GM18861 (cell line): ENCODE measurements around the gene EXOC4.
"Not testable (repeated sequence)": the region's sequence is repeated elsewhere in the genome, so short reads cannot be mapped to it uniquely, and the experiment has no call there.

Experiments used
- ATAC-seq: cut with Tn5 transposase; IDR thresholded peaks from one replicate; pipeline ENCODE4 v1.9.1; 2021; ENCODE audit not compliant: unreplicated experiment

Gene EXOC4

GRCh38 chr7:133906553-133906952 lies 653.7 kb downstream of the EXOC4 start:
- ATAC-seq, result not testable (repeated sequence)

- no peak for ATAC-seq
Measured at GRCh38 chr7:133910761-133911160, 657.9 kb downstream of the EXOC4 start.

GRCh38 chr7:133911724-133912123 lies 658.8 kb downstream of the EXOC4 start:
- ATAC-seq, result no peak

- ATAC-seq, result no peak
Measured at GRCh38 chr7:133912916-133913697, 660.2 kb downstream of the EXOC4 start.

GRCh38 chr7:133916621-133917020 lies 663.7 kb downstream of the EXOC4 start:
- no peak for ATAC-seq

GRCh38 chr7:133919810-133920209 lies 666.9 kb downstream of the EXOC4 start:
- no peak for ATAC-seq

GRCh38 chr7:133921635-133922182 lies 668.8 kb downstream of the EXOC4 start:
- no peak for ATAC-seq

- ATAC-seq, result no peak
Measured at GRCh38 chr7:133923974-133924373, 671.1 kb downstream of the EXOC4 start.

GRCh38 chr7:133931053-133931452 lies 678.2 kb downstream of the EXOC4 start:
- no peak for ATAC-seq

- ATAC-seq, result no peak
Measured at GRCh38 chr7:133932591-133932990, 679.7 kb downstream of the EXOC4 start.

- ATAC-seq, result no peak
Measured at GRCh38 chr7:133934262-133934976, 681.5 kb downstream of the EXOC4 start.

GRCh38 chr7:133934977-133935330 lies 682.1 kb downstream of the EXOC4 start:
- no peak for ATAC-seq

GRCh38 chr7:133936074-133936473 lies 683.2 kb downstream of the EXOC4 start:
- no peak for ATAC-seq

GRCh38 chr7:133937786-133938185 lies 684.9 kb downstream of the EXOC4 start:
- no peak for ATAC-seq

GRCh38 chr7:133940368-133940767 lies 687.5 kb downstream of the EXOC4 start:
- ATAC-seq, result no peak

GRCh38 chr7:133941496-133941895 lies 688.6 kb downstream of the EXOC4 start:
- ATAC-seq, result no peak

GRCh38 chr7:133945497-133945896 lies 692.6 kb downstream of the EXOC4 start:
- no peak for ATAC-seq

- ATAC-seq, result no peak
Measured at GRCh38 chr7:133947458-133948254, 694.8 kb downstream of the EXOC4 start.

GRCh38 chr7:133948588-133948987 lies 695.7 kb downstream of the EXOC4 start:
- no peak for ATAC-seq

- no peak for ATAC-seq
Measured at GRCh38 chr7:133950855-133951254, 698.0 kb downstream of the EXOC4 start.

- ATAC-seq, result no peak
Measured at GRCh38 chr7:133955208-133955607, 702.3 kb downstream of the EXOC4 start.
